GM12873 (cell line): Measurements from ENCODE around the gene SOHLH2.

ENCODE experiments used
- TF ChIP-seq, protein P1 (sequence below): IDR thresholded peaks from 2 replicates; pipeline ENCODE4 v1.5.1; 2012; ENCODE audit warnings: low read depth, mild to moderate bottlenecking, moderate library complexity, low read length, control low read depth; ENCODE audit not compliant: insufficient read depth; ENCODE audit errors: missing control alignments

SOHLH2 gene

GRCh38 chr13:36148446-36148845 lies 65.9 kb downstream of the SOHLH2 start:
- TF ChIP-seq, protein P1, sequence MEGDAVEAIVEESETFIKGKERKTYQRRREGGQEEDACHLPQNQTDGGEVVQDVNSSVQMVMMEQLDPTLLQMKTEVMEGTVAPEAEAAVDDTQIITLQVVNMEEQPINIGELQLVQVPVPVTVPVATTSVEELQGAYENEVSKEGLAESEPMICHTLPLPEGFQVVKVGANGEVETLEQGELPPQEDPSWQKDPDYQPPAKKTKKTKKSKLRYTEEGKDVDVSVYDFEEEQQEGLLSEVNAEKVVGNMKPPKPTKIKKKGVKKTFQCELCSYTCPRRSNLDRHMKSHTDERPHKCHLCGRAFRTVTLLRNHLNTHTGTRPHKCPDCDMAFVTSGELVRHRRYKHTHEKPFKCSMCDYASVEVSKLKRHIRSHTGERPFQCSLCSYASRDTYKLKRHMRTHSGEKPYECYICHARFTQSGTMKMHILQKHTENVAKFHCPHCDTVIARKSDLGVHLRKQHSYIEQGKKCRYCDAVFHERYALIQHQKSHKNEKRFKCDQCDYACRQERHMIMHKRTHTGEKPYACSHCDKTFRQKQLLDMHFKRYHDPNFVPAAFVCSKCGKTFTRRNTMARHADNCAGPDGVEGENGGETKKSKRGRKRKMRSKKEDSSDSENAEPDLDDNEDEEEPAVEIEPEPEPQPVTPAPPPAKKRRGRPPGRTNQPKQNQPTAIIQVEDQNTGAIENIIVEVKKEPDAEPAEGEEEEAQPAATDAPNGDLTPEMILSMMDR = no peak

GRCh38 chr13:36147330-36147729 lies 67.0 kb downstream of the SOHLH2 start:
- TF ChIP-seq, protein P1 = no peak

GRCh38 chr13:36146511-36147269 lies 67.7 kb downstream of the SOHLH2 start:
- TF ChIP-seq, protein P1 = no peak

DNA sequence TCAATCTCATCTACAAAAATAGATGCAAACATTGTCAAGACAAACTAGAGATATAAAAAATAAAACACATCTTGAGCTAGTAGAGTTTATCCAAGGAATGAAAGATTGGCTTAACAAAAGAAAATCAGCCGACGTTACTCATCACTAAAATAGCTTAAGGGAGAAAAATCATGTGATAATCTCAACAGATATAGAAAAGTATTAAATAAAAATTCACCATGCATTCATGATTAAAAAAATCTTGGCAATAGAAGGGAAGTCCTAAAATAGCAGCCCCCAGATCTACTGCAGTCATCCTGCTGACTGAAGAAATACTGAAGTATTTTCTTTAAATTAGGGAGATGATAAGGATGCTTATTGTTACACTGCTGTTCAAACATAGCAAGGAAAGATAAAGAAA lies 70.6 kb downstream of the SOHLH2 start:
- TF ChIP-seq, protein P1 = no peak

DNA sequence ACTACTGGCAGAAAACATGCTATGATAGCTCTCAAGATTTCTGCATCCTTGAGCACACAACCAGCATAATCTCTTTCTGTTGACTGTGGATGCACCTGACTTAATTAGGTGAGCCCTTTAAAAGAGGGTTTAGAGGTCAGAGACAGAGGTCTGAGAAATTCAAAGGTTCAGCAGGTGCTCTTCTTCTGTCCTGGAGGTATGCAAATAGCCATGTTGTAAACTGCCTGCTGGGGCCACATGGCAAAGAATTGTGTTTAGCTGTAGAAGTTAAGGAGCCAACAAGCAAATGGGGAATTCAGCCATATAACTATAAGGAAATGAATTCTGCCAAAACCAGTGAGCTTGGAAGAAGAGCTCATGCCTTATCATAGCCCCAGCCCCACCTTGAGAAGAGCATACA lies 71.6 kb downstream of the SOHLH2 start:
- TF ChIP-seq, protein P1 = no peak

GRCh38 chr13:36135876-36136275 lies 78.5 kb downstream of the SOHLH2 start:
- TF ChIP-seq, protein P1 = no peak

DNA sequence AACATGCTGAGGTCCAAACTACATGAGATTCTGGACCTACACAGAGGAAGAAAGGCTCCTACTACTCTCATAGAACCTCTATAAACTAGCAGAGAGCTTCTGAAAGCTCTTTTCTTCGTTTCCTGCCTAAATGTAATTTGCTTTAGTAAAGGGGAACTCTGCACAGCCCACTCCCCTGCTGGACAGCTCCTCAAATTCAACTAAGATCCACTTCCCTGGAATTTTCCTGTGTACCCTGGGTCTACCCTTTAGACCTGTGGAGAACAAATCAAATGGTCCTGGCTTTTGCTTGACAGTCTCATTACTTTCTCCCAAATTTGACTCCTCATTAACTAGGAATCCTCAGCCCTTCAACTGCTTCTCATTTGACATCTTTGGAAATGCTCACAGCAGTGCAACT lies 79.7 kb downstream of the SOHLH2 start:
- TF ChIP-seq, protein P1 = no peak
